Neuron (in vitro differentiated cells): ENCODE results near the gene CXCR4.
"Not testable (repeated sequence)": the region's sequence is repeated elsewhere in the genome, so short reads cannot be mapped to it uniquely, and the experiment has no call there.

ENCODE experiments used
- H2AFZ ChIP-seq: one replicate; pipeline ENCODE4 v1.6.1; 2013; ENCODE audit warnings: low read depth, mild to moderate bottlenecking, inconsistent platforms, low read length, moderate library complexity
- H3K27me3 ChIP-seq: one replicate; pipeline ENCODE4 v1.6.1; 2013; ENCODE audit warnings: low read length; ENCODE audit not compliant: insufficient read depth
- H3K36me3 ChIP-seq: one replicate; pipeline ENCODE4 v1.6.1; 2013; ENCODE audit warnings: low read length; ENCODE audit not compliant: insufficient read depth
- H3K4me1 ChIP-seq: one replicate; pipeline ENCODE4 v1.6.1; 2013; ENCODE audit warnings: low read length; ENCODE audit not compliant: insufficient read depth
- H3K4me3 ChIP-seq: 2 replicates; pipeline ENCODE4 v1.5.1; 2013; ENCODE audit warnings: mild to moderate bottlenecking, low read length, moderate library complexity
- H3K9me3 ChIP-seq: one replicate; pipeline ENCODE4 v1.6.1; 2013; ENCODE audit warnings: low read length

Gene CXCR4

GRCh38 chr2:136098441-136098840, 19.5 kb downstream of the CXCR4 start:
- Histone ChIP-seq H3K36me3 (no peaks in the 10 kb centered on the region), H3K27me3 (peaks cover 20% of the 10 kb centered on the region), H3K9me3 (no peaks in the 10 kb centered on the region), H3K4me1 (no peaks in the 10 kb centered on the region), H3K4me3 (no peak overlapping the region), H2AFZ (no peak overlapping the region)

GRCh38 chr2:136093583-136093982, 24.4 kb downstream of the CXCR4 start:
- Histone ChIP-seq H3K4me3 (no peak overlapping the region), H3K27me3 (peaks cover 27% of the 10 kb centered on the region), H3K36me3 (no peaks in the 10 kb centered on the region), H3K4me1 (no peaks in the 10 kb centered on the region), H3K9me3 (no peaks in the 10 kb centered on the region), H2AFZ (no peak overlapping the region)

DNA sequence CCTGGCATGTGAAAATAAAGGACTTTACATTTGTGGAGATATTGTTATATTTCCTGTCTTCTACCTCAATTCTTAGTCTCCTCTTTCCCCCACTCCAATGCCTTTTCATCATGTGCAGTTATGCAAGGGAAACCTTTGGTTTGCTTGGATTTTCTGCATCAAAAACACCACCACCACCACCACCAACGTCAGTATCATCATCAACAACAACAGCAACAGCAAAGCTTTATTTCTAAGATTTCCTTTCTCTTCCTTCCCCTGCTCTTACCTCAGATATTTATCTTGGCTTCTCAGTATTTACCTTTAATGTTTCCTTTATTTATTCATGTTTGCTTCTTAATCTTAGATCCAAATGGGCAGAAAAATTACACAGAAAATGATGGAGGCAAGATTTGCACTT, 26.1 kb downstream of the CXCR4 start:
- Histone ChIP-seq H3K9me3 (no peaks in the 10 kb centered on the region), H3K36me3 (no peaks in the 10 kb centered on the region), H2AFZ (no peak overlapping the region), H3K4me3 (no peak overlapping the region), H3K4me1 (no peaks in the 10 kb centered on the region), H3K27me3 (peaks cover 22% of the 10 kb centered on the region)

DNA sequence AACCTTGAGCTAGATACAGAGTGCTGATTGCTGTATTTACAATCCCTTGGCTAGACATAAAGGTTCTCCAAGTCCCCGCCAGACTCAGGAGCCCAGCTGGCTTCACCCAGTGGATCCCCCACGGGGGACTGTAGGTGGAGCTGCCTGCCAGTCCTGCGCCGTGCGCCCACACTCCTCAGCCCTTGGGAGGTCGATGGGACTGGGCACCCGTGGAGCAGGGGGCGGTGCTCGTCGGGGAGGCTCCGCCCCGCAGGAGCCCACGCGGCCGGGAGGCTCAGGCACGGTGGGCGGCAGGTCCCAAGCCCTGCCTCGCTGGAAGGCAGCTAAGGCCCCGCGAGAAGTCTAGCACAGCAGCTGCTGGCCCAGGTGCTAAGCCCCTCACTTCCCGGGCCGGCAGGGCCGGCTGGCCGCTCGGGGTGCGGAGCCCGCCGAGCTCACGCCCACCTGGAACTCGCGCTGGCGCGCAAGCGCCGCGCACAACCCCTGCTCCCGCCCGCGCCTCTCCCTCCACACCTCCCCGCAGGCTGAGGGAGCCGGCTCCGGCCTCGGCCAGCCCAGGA, 30.0 kb downstream of the CXCR4 start:
- not testable (repeated sequence) for H2AFZ ChIP-seq, H3K9me3 ChIP-seq, H3K4me3 ChIP-seq, H3K4me1 ChIP-seq, H3K27me3 ChIP-seq, H3K36me3 ChIP-seq

GRCh38 chr2:136086253-136087016, 31.5 kb downstream of the CXCR4 start:
- Histone ChIP-seq H3K4me3 (no peak overlapping the region), H3K36me3 (no peaks in the 10 kb centered on the region), H3K9me3 (no peaks in the 10 kb centered on the region), H3K27me3 (no peaks in the 10 kb centered on the region), H3K4me1 (no peaks in the 10 kb centered on the region), H2AFZ (no peak overlapping the region)

DNA sequence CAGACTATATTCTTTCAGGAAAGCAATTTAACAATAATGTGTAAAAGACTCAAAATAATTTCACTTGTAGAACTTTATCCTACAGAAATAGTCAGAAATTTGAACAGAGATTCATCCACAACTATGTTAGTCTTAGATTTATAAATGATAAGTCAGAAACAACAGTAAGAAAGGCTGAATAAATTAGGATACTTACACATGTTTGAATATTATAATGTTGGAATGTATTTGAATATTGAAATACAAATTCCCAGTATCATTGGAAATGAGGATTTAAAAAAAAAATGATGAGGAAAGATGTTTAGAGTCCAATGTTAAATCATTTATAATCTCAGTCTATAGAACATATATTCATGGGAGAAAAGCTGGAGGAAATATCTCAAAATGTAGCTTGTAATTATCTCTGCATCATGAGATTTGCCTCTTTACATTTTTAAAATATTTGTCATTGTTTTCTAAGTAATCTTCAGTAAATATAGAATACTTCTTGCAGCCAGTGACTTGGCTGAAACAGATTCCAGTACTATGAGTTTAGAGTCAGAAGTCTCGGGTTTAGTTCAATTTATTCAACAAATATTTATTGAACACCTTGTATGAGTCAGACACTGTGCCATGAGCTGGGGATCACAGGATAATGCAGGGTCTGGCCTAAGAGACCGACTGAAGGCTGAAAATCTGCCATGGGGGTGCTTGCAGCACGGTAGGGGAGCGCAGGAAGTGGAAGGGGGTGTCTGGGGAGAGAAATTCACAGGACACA, 32.3 kb downstream of the CXCR4 start:
- Histone ChIP-seq H3K36me3 (no peaks in the 10 kb centered on the region), H3K4me3 (no peak overlapping the region), H3K4me1 (no peaks in the 10 kb centered on the region)

GRCh38 chr2:136081582-136082210, 36.3 kb downstream of the CXCR4 start:
- Histone ChIP-seq H3K27me3 (no peaks in the 10 kb centered on the region), H2AFZ (no peak overlapping the region), H3K9me3 (peaks cover 2% of the 10 kb centered on the region), H3K36me3 (no peaks in the 10 kb centered on the region), H3K4me1 (peaks cover 2% of the 10 kb centered on the region), H3K4me3 (no peak overlapping the region)

More for the DNA sequence above, 32.3 kb downstream of the CXCR4 start:
- Histone ChIP-seq H3K9me3 (no peaks in the 10 kb centered on the region), H3K27me3 (no peaks in the 10 kb centered on the region), H2AFZ (no peak overlapping the region)

DNA sequence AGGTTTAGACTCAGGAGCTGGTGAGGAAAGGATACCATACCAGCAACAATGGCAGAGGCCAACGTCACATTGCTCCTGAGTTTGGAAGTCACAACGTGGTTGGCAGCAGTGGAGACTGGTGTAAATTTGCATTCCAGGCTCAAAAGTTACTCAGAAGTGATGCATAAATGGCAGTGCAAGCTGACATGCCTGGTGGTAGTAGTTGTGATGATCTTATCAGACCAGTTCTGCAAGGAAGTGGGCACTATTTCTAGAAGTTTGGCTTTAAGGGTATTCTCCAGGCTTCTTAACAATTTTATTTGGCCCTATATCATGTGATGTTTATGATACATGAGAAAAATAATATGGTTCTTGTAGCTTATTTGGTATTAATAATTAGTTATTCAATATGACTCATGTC, 37.8 kb downstream of the CXCR4 start:
- Histone ChIP-seq H3K9me3 (peaks cover 2% of the 10 kb centered on the region), H2AFZ (no peak overlapping the region), H3K27me3 (no peaks in the 10 kb centered on the region), H3K4me3 (no peak overlapping the region), H3K36me3 (no peaks in the 10 kb centered on the region), H3K4me1 (peaks cover 4% of the 10 kb centered on the region)

DNA sequence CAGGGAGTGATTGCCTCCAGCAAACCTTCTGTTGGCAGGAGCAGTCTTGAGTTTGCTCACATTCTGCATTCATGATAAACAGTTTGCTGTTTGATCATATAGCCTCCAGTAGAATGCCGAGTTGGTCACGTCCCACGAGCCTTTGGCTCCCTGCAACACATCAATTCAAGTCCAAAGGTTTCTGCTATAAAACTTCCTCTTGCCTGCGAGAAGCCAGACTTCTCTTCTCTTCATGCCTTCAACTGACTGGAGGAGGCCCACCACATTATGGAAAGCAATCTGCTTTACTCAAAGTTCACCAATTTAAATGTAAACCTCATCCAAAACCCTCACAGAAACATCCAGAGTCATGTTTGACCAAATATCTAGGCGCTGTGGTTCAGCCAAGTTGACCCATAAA, 40.8 kb downstream of the CXCR4 start:
- no peaks in the 10 kb centered on the region for H3K27me3 ChIP-seq
- no peak overlapping the region for H2AFZ ChIP-seq
- peaks cover 2% of the 10 kb centered on the region for H3K9me3 ChIP-seq
- peaks cover 4% of the 10 kb centered on the region for H3K4me1 ChIP-seq
- no peaks in the 10 kb centered on the region for H3K36me3 ChIP-seq
- no peak overlapping the region for H3K4me3 ChIP-seq

- Histone ChIP-seq H2AFZ (no peak overlapping the region), H3K4me1 (peaks cover 4% of the 10 kb centered on the region), H3K4me3 (no peak overlapping the region), H3K27me3 (no peaks in the 10 kb centered on the region), H3K9me3 (peaks cover 2% of the 10 kb centered on the region), H3K36me3 (no peaks in the 10 kb centered on the region)
Measured at GRCh38 chr2:136075476-136075875, 42.5 kb downstream of the CXCR4 start.

- H3K4me1 ChIP-seq, result peaks cover 20% of the 10 kb centered on the region
- no peaks in the 10 kb centered on the region for H3K27me3 ChIP-seq
- H2AFZ ChIP-seq, result no peak overlapping the region
Measured at GRCh38 chr2:136072621-136073020, 45.3 kb downstream of the CXCR4 start.

DNA sequence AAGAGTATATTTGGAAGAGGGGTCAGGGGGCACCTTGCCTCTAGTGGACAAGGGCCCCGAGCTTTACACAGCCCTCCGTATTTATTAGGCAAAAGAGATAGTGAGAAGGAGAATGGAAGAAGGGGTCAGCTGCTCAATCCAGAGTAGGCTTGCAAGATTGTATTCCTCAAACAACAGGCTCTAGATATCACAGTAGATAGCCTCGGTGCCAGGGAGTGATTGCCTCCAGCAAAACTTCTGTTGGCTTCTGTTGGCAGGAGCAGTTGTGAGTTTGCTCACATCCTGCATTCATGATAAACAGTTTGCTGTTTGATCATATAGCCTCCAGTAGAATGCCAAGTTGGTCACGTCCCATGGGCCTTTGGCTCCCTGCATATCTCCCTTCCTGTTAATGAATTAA, 46.1 kb downstream of the CXCR4 start:
- peaks cover 19% of the 10 kb centered on the region for H3K4me1 ChIP-seq
- H3K4me3 ChIP-seq, H2AFZ ChIP-seq, H3K27me3 ChIP-seq, H3K9me3 ChIP-seq, H3K36me3 ChIP-seq: not testable (repeated sequence)

More at GRCh38 chr2:136072621-136073020, 45.3 kb downstream of the CXCR4 start:
- Histone ChIP-seq H3K9me3 (no peaks in the 10 kb centered on the region), H3K4me3 (no peak overlapping the region), H3K36me3 (no peaks in the 10 kb centered on the region)

- Histone ChIP-seq H2AFZ (no peak overlapping the region), H3K4me1 (peaks cover 16% of the 10 kb centered on the region), H3K4me3 (no peak overlapping the region), H3K36me3 (no peaks in the 10 kb centered on the region), H3K27me3 (no peaks in the 10 kb centered on the region), H3K9me3 (no peaks in the 10 kb centered on the region)
Measured at GRCh38 chr2:136070913-136071312, 47.0 kb downstream of the CXCR4 start.
